GM19452 (cell line): ENCODE results near the gene SH3TC1.
A peak's percentile ranks its signal among the peaks of the same experiment; 100 is the strongest.

Source experiments
- ATAC-seq: cut with Tn5 transposase; IDR thresholded peaks from one replicate; pipeline ENCODE4 v1.9.1; 2021; ENCODE audit not compliant: unreplicated experiment

The SH3TC1 gene

GRCh38 chr4:8241895-8242696, 43.0 kb downstream of the SH3TC1 start:
- ATAC-seq = peak; percentile 60

GRCh38 chr4:8242782-8243560, 43.9 kb downstream of the SH3TC1 start:
- ATAC-seq = no peak

- no peak for ATAC-seq
These were observed 45.1 kb downstream of the SH3TC1 start for GRCh38 chr4:8244001-8244757.

GRCh38 chr4:8244931-8245460, 45.9 kb downstream of the SH3TC1 start:
- ATAC-seq = no peak

- no peak for ATAC-seq
These were observed 47.1 kb downstream of the SH3TC1 start for GRCh38 chr4:8245884-8246833.

GRCh38 chr4:8247047-8247930, 48.2 kb downstream of the SH3TC1 start:
- no peak for ATAC-seq

- no peak for ATAC-seq
These were observed 49.0 kb downstream of the SH3TC1 start for GRCh38 chr4:8248091-8248490.

GRCh38 chr4:8250227-8250626, 51.1 kb downstream of the SH3TC1 start:
- no peak for ATAC-seq

- no peak for ATAC-seq
These were observed 51.5 kb downstream of the SH3TC1 start for GRCh38 chr4:8250637-8251036.

- no peak for ATAC-seq
These were observed 52.2 kb downstream of the SH3TC1 start for GRCh38 chr4:8251110-8251883.

- no peak for ATAC-seq
These were observed 53.4 kb downstream of the SH3TC1 start for GRCh38 chr4:8252301-8253173.

- no peak for ATAC-seq
These were observed 55.0 kb downstream of the SH3TC1 start for GRCh38 chr4:8254076-8254475.

- no peak for ATAC-seq
These were observed 56.8 kb downstream of the SH3TC1 start for GRCh38 chr4:8255698-8256441.

- no peak for ATAC-seq
These were observed 58.8 kb downstream of the SH3TC1 start for GRCh38 chr4:8257854-8258253.

- ATAC-seq = no peak
These were observed 59.6 kb downstream of the SH3TC1 start for GRCh38 chr4:8258552-8259212.

GRCh38 chr4:8259743-8260430, 60.8 kb downstream of the SH3TC1 start:
- ATAC-seq = no peak
